Chondrocyte (in vitro differentiated cells): ENCODE results near the gene PTTG1IP. TPM values are rescaled to one million over a fixed set of nuclear protein-coding genes. Genes with fewer than 3 reads are reported as not detected.
A peak's percentile ranks its signal among the peaks of the same experiment; 100 is the strongest.

Experiments used
- DNase-seq: peaks from one replicate; pipeline ENCODE4 v3.0.0; 2021; ENCODE audit warnings: mixed read lengths, low spot score
- H3K27ac Mint-ChIP-seq: one replicate; pipeline ENCODE4 v1.8.0; 2021; ENCODE audit warnings: mild to moderate bottlenecking, moderate library complexity, mixed read lengths; ENCODE audit not compliant: unreplicated experiment
- H3K27me3 Mint-ChIP-seq: 2 replicates; pipeline ENCODE4 v1.8.0; 2021; ENCODE audit warnings: low read depth, mixed read lengths
- H3K36me3 Mint-ChIP-seq: 2 replicates; pipeline ENCODE4 v1.8.0; 2021; ENCODE audit warnings: low read depth, mixed read lengths
- H3K4me1 Mint-ChIP-seq: 2 replicates; pipeline ENCODE4 v1.8.0; 2021; ENCODE audit warnings: low read depth, mild to moderate bottlenecking, mixed read lengths
- H3K4me3 Mint-ChIP-seq: one replicate; pipeline ENCODE4 v1.8.0; 2021; ENCODE audit warnings: mild to moderate bottlenecking, moderate library complexity, mixed read lengths; ENCODE audit not compliant: unreplicated experiment
- H3K9me3 Mint-ChIP-seq: 2 replicates; pipeline ENCODE4 v1.8.0; 2021; ENCODE audit warnings: low read depth, mixed read lengths
- CTCF ChIP-seq: fragments of 200-600 bp; sonication (generic); IDR thresholded peaks from 2 replicates; pipeline ENCODE4 v1.5.0; 2021; ENCODE audit warnings: antibody characterized with exemption, mild to moderate bottlenecking, moderate library complexity
- total RNA-seq: library from RNA; stranded (reverse); gene quantifications from 3 replicates; pipeline ENCODE4 v1.2.1, GENCODE V29; 2021

PTTG1IP gene
- total RNA-seq, 1 donor from 2014 or later: 329 TPM

DNA sequence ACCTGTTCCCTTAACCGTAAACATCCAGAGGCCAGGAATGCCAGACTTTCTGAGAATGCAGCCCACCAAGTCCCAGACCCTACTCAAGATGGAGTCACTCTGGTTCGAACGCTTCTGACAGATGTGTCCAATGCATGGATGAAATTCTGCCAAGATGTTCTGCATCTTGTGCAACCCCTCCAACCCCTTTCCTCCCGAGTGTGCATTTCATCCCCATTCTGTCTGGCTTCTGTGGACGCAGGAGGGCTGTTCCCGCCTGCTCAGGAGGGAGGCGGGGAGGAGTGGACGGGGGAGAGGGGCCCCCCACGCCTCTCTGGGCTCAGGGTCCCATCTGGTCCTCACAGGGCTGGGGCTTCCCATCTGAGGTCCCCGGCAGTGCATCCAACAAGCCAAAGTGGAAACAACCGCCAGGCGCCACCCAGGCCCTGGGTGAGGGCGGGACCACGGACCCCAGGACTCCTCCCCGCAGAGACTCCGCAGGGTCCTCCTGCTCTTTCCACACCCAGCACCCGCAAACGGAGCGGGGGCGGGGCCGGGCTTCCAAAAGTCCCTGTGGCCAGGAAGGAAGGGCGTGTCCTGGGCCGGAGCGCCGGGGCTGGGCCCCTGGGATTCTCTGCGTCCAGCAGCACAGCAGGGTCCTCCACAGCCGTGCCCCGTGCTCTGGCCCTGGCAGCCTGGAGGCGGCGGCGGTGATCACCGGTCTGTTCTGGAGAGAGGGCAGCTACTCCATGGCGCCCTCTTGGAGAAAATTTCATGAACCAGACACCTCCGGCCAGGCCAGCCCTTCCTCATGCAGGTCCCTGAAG lies 27.9 kb downstream of the PTTG1IP start:
- Mint-ChIP-seq H3K9me3 (no peaks in the 10 kb centered on the region), H3K36me3 (peaks cover 9% of the 10 kb centered on the region), H3K27ac (no peak overlapping the region), H3K4me3 (no peak overlapping the region), H3K27me3 (peaks cover 9% of the 10 kb centered on the region), H3K4me1 (peaks cover 18% of the 10 kb centered on the region)
- no peak for DNase-seq
- peak; percentile 76 for TF ChIP-seq CTCF

DNA sequence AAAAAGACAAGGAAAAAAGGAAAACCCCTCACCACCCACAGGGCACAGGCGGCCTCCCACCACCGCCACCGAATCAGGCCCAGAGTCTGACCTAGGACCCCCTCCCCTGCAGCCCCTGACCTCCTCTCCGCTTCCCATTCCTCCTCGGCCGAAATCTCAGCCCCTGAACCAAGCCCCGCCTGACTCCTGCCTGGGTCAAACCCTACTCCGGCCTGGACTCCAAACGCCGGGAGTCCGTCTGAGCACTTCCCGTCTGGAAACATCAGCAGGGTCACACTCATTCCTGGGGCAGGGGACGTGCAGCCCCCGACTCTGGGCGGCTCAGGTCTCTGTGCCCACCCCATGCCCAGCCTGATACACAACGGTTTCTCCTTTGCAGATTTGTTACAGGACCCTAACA lies 29.2 kb downstream of the PTTG1IP start:
- no peak overlapping the region for H3K27ac Mint-ChIP-seq
- H3K9me3 Mint-ChIP-seq: no peaks in the 10 kb centered on the region
- H3K36me3 Mint-ChIP-seq: peaks cover 5% of the 10 kb centered on the region
- H3K4me3 Mint-ChIP-seq: peak overlapping the region; percentile 25
- H3K4me1 Mint-ChIP-seq: peaks cover 18% of the 10 kb centered on the region
- no peak for DNase-seq
- H3K27me3 Mint-ChIP-seq: peaks cover 9% of the 10 kb centered on the region
- no peak for TF ChIP-seq CTCF

DNA sequence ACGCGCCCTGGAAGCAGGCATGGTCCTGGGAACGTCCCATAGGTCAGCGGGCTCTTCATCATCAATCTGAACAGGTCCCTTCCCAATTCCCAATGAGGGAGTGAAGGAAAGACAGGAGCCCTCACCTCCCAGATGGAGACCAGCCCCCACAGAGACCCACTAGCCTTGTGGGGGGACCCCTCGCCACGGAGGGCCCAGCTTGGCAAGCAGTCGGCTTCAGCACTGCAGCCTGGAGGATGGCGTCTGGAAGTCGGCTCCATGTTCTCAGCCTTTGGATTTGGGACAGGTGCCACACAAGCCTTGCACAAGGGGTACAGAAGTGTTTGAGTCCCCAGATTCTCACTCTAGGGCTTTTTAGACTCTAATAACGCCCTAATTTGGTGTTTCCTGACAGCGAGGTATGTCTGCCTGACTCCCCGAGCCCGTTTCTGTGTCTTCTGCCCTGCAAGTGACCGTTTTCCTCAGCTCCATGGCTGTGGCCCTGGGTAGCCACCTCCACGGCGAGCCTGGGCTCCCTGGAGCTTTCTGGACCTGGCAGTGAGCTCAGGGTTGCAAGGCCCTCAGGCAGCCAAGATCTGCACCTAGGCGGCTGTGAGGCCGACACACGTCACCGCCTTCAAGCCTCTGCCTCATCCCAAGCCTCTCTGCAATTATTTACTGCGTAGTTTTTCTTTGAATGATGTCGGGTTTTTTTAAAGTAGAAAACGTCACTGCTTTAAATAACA lies 30.6 kb downstream of the PTTG1IP start:
- no peak for TF ChIP-seq CTCF
- peaks cover 9% of the 10 kb centered on the region for H3K27me3 Mint-ChIP-seq
- H3K36me3 Mint-ChIP-seq: no peaks in the 10 kb centered on the region
- DNase-seq: no peak
- H3K27ac Mint-ChIP-seq: no peak overlapping the region
- no peak overlapping the region for H3K4me3 Mint-ChIP-seq
- H3K9me3 Mint-ChIP-seq: no peaks in the 10 kb centered on the region
- peaks cover 18% of the 10 kb centered on the region for H3K4me1 Mint-ChIP-seq

- Mint-ChIP-seq H3K27me3 (peaks cover 9% of the 10 kb centered on the region), H3K36me3 (no peaks in the 10 kb centered on the region), H3K9me3 (no peaks in the 10 kb centered on the region), H3K27ac (no peak overlapping the region), H3K4me3 (no peak overlapping the region), H3K4me1 (peaks cover 17% of the 10 kb centered on the region)
- no peak for TF ChIP-seq CTCF
- DNase-seq: no peak
Observed at GRCh38 chr21:44842087-44842486, 31.4 kb downstream of the PTTG1IP start.

DNA sequence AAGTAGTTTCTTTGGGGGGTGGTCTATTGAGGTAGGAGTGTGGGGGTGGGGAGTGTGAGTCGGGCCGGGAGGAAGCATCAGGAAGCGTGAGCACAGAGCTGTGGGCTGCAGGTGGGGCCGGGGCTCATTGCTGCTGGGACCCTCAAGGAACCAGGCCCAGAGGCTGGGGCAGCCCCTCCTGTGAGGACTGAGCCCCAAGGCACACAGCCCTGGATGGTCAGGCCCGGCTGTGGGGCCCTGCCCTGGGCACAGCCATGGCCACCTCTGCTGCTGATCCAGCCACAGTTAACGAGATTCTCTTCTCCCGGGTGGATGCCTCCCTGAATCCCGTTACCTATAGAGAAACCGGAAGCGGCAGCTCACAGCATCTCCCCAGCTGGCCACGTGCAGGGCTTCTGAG lies 32.7 kb downstream of the PTTG1IP start:
- no peaks in the 10 kb centered on the region for H3K36me3 Mint-ChIP-seq
- no peak for DNase-seq
- no peaks in the 10 kb centered on the region for H3K9me3 Mint-ChIP-seq
- H3K27ac Mint-ChIP-seq: no peak overlapping the region
- no peak for TF ChIP-seq CTCF
- H3K27me3 Mint-ChIP-seq: peaks cover 9% of the 10 kb centered on the region
- no peak overlapping the region for H3K4me3 Mint-ChIP-seq
- peaks cover 14% of the 10 kb centered on the region for H3K4me1 Mint-ChIP-seq
